Peyer's patch (tissue), 4 donors: ENCODE measurements around the gene DNAH12. TPM values are rescaled to one million over a fixed set of nuclear protein-coding genes. Genes with fewer than 3 reads are reported as not detected.
"Not testable (repeated sequence)": the region's sequence is repeated elsewhere in the genome, so short reads cannot be mapped to it uniquely, and the experiment has no call there.

Experiments
- DNase-seq, 3 donors: peaks; one replicate each; pipeline ENCODE4 v3.0.0-alpha.2; 2017 to 2019
- H3K27ac ChIP-seq, 4 donors: fragments of 200-600 bp; sonication (generic); one replicate each; pipeline ENCODE4 v1.5.1; 2016 to 2019
- H3K27me3 ChIP-seq, 2 donors: fragments of 200-600 bp; sonication (generic); one replicate each; pipeline ENCODE4 v1.5.1; 2019
- H3K36me3 ChIP-seq, 3 donors: fragments of 200-600 bp; sonication (generic); one replicate each; pipeline ENCODE4 v1.5.1; 2016 to 2019
- H3K4me1 ChIP-seq, 4 donors: fragments of 200-600 bp; sonication (generic); one replicate each; pipeline ENCODE4 v1.5.1; 2016 to 2019
- H3K4me3 ChIP-seq, 4 donors: fragments of 200-600 bp; sonication (generic); 1 replicate in 3 of 4; 2 replicates in 1 of 4; pipeline ENCODE4 v1.5.1; 2016 to 2019; ENCODE audit warnings: mild to moderate bottlenecking in 1 of 4
- H3K9me3 ChIP-seq, 4 donors: fragments of 200-600 bp; sonication (generic); one replicate each; pipeline ENCODE4 v1.5.1; 2016 to 2019; ENCODE audit warnings: mild to moderate bottlenecking in 1 of 4
- CTCF ChIP-seq, 6 experiments: fragments of 450-650 bp in 4 of 6; fragments of 200-600 bp in 2 of 6; sonication (generic) in 1 of 6; IDR thresholded peaks; one replicate each; pipeline ENCODE4 v1.5.1; 2017 to 2019; ENCODE audit warnings: antibody characterized with exemption in 6 of 6, mild to moderate bottlenecking in 3 of 6, moderate library complexity in 1 of 6
- POLR2A ChIP-seq, 2 donors: fragments of 450-650 bp; IDR thresholded peaks; one replicate each; pipeline ENCODE4 v1.5.1; 2017; ENCODE audit warnings: antibody characterized with exemption in 2 of 2, mild to moderate bottlenecking in 2 of 2, moderate library complexity in 2 of 2
- total RNA-seq, 4 donors: library from RNA; depleted of rRNA; stranded (reverse); fragments of >200 nt; gene quantifications; one replicate each; pipeline ENCODE4 v1.1.0, GENCODE V29; 2016

DNAH12 gene
- total RNA-seq, 4 donors from 2014 or later, result 0.13 to 0.35 TPM; not detected in 2

GRCh38 chr3:57314204-57314603 lies 229.9 kb downstream of the DNAH12 start:
- TF ChIP-seq POLR2A (IDR thresholded peaks at IDR 0.05) (no peak), CTCF (IDR thresholded peaks at IDR 0.05) (no peak)
- Histone ChIP-seq H3K36me3 (no peaks in the 10 kb centered on the region), H3K4me3 (no peak overlapping the region), H3K27ac (no peak overlapping the region), H3K27me3 (no peaks in the 10 kb centered on the region), H3K9me3 (peaks cover 0 to 7% (median 0%) of the 10 kb centered on the region in 4 donors), H3K4me1 (no peaks in the 10 kb centered on the region)
- DNase-seq, result no peak

GRCh38 chr3:57309769-57310360 lies 234.3 kb downstream of the DNAH12 start:
- Histone ChIP-seq H3K27ac (no peak overlapping the region), H3K9me3 (no peaks in the 10 kb centered on the region), H3K4me3 (no peak overlapping the region), H3K27me3 (no peaks in the 10 kb centered on the region), H3K36me3 (no peaks in the 10 kb centered on the region), H3K4me1 (no peaks in the 10 kb centered on the region)
- no peak for DNase-seq
- no peak for TF ChIP-seq CTCF (IDR thresholded peaks at IDR 0.05)
- no peak for TF ChIP-seq POLR2A (IDR thresholded peaks at IDR 0.05)

GRCh38 chr3:57303520-57303919 lies 240.6 kb downstream of the DNAH12 start:
- not testable (repeated sequence) for H3K9me3 ChIP-seq, H3K4me1 ChIP-seq, H3K4me3 ChIP-seq, H3K27ac ChIP-seq, H3K36me3 ChIP-seq, H3K27me3 ChIP-seq, DNase-seq

- Histone ChIP-seq H3K9me3 (no peaks in the 10 kb centered on the region), H3K27me3 (no peaks in the 10 kb centered on the region), H3K27ac (no peak overlapping the region), H3K4me1 (no peaks in the 10 kb centered on the region), H3K36me3 (no peaks in the 10 kb centered on the region), H3K4me3 (no peak overlapping the region)
- DNase-seq, result peak in 1 of 3 donors; percentile 57
- TF ChIP-seq POLR2A (IDR thresholded peaks at IDR 0.05) (no peak), CTCF (IDR thresholded peaks at IDR 0.05) (peak in 2 of 6 experiments; percentile 11)
Observed at GRCh38 chr3:57298041-57298440, 246.1 kb downstream of the DNAH12 start.

- TF ChIP-seq CTCF (IDR thresholded peaks at IDR 0.05) (no peak), POLR2A (IDR thresholded peaks at IDR 0.05) (no peak)
- Histone ChIP-seq H3K27me3 (no peaks in the 10 kb centered on the region), H3K27ac (no peak overlapping the region), H3K4me3 (no peak overlapping the region), H3K36me3 (no peaks in the 10 kb centered on the region), H3K9me3 (no peaks in the 10 kb centered on the region), H3K4me1 (no peaks in the 10 kb centered on the region)
- DNase-seq, result no peak
Observed at GRCh38 chr3:57292897-57293526, 251.1 kb downstream of the DNAH12 start.

- H3K27ac ChIP-seq, result no peak within 1 kb of the TSS
- no peaks in the 10 kb centered on the region for H3K36me3 ChIP-seq
- no peaks in the 10 kb centered on the region for H3K9me3 ChIP-seq
- no peak within 1 kb of the TSS for H3K4me3 ChIP-seq
- no peak for DNase-seq
- no peaks in the 10 kb centered on the region for H3K4me1 ChIP-seq
- H3K27me3 ChIP-seq, result no peaks in the 10 kb centered on the region
- TF ChIP-seq CTCF (IDR thresholded peaks at IDR 0.05), result no peak
- no peak for TF ChIP-seq POLR2A (IDR thresholded peaks at IDR 0.05)
Observed at GRCh38 chr3:57292159-57292896, 251.8 kb downstream of the DNAH12 start, which contains the start of gene ASB14. Gene ASB14, minus strand, starts transcription at chr3:57292685. Its CDS starts 652 bp downstream, at chr3:57292033.
